GM12874 (cell line): ENCODE measurements around the gene WDR37.

ENCODE experiments used
- TF ChIP-seq, protein P1 (sequence below): IDR thresholded peaks from 2 replicates; pipeline ENCODE4 v1.5.1; 2011; ENCODE audit warnings: low read depth, mild to moderate bottlenecking, control low read depth, low read length, moderate library complexity; ENCODE audit not compliant: insufficient read depth

The WDR37 gene

DNA sequence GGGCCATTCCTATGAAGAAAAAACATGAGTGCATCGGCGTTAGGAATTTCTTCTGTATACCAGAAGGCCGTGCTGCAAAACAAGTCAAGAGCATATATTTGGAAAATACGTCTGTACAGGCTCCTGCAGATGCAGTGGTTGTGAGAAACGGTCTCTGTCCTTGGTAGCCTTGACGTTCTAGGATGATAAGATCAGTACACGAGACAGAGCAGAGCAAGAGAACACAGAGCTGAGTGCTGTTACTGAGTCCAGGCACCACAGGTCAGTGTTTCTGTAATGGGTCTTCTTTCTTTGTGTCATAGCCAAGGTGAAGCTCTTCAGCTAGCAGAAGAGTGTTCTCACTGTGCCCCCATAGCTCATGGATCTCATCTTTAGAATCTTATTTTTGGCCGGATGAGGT, 62.8 kb downstream of the WDR37 start:
- TF ChIP-seq, protein P1, sequence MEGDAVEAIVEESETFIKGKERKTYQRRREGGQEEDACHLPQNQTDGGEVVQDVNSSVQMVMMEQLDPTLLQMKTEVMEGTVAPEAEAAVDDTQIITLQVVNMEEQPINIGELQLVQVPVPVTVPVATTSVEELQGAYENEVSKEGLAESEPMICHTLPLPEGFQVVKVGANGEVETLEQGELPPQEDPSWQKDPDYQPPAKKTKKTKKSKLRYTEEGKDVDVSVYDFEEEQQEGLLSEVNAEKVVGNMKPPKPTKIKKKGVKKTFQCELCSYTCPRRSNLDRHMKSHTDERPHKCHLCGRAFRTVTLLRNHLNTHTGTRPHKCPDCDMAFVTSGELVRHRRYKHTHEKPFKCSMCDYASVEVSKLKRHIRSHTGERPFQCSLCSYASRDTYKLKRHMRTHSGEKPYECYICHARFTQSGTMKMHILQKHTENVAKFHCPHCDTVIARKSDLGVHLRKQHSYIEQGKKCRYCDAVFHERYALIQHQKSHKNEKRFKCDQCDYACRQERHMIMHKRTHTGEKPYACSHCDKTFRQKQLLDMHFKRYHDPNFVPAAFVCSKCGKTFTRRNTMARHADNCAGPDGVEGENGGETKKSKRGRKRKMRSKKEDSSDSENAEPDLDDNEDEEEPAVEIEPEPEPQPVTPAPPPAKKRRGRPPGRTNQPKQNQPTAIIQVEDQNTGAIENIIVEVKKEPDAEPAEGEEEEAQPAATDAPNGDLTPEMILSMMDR = no peak

DNA sequence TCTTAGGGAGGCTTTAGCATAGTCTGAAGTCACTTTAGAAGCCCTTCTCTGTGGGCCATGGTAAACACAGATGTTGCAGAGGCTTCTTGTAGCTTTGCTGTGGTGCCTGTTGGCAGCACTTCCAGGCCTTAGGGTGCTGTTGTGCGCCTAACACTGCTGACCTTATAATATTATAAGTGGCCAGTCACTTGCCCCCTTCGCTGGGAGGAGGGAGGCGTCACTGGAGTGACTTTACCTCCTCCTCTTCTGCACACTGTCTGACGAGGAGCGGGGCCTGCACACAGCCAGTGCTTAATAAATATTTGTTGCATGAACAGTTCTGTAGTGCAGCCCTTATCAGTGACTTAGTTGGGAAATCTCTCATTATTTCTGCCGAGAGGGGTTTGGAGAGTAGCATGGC, 63.3 kb downstream of the WDR37 start:
- TF ChIP-seq, protein P1 = no peak

DNA sequence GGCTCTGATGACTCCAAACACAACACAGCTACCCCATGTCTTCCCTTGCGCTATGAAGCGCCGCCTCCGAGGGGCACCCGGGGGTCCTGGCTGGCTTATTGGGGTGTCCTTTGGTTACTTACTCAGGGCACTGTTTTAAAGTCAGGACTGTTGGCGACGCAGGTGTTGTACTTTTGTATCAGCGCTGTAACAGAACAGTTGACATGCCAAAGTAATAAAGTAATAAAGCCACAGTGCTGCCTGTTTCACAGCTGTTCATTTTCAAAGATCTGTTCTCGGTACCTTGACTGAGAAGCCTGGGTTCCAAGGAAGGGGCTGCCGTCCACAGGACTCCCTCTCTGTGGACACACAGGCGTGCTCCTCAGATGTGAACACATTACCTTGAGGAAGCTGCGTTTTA, 64.1 kb downstream of the WDR37 start:
- TF ChIP-seq, protein P1 = no peak

DNA sequence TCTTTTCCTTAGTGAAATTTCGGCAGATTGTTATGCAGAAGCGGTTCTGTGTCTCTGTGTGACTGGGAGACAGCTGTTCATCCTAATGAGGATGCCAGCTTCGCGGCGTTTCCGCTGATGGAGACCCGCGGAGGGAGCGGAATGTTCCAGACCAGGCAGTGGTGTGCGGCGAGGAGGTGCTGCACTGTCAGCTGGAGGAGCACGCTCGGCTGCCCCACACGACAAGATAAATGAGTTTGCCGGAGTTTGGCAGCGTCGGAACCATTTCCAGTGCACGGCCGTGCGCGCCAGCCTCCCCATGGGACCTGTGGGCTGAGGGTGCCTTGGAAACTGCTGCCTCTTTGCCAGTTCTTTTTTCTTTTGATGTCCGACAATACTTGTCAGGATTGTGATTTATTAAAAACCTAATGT, 64.6 kb downstream of the WDR37 start:
- TF ChIP-seq, protein P1 = no peak

DNA sequence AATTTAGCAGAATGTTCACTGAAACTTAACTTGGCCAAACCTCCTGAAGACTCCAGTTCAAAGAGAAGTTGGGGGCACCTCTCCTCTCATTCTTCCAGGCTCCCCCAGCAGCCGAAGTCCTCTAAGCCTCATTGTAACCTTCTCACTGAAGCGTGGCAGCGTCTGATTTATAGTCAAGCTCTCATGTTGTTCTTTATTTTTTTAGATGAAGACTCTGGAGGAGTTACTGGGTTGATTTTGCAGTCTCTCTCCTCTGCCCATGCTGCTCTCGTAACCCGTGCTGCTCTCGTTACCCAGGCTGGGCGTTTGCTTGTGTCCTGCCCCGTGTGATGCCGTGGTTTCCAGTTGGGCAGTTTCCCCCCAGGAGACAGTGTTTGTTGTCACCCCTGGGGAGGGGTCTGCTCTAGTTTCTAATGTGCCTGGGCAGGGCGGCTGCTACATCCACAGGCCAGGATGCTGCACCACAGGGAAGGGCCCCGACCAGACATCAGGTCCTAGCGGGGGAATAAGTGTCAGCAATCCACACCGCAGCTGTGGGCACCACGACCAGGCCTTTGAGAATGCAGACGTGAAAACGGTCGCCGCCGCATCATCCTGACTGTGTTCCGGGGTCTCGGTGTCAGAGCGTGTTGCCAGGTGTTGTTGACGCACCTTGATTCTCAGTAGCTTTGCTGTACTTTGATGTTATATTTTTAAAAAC, 65.2 kb downstream of the WDR37 start:
- TF ChIP-seq, protein P1 = no peak

DNA sequence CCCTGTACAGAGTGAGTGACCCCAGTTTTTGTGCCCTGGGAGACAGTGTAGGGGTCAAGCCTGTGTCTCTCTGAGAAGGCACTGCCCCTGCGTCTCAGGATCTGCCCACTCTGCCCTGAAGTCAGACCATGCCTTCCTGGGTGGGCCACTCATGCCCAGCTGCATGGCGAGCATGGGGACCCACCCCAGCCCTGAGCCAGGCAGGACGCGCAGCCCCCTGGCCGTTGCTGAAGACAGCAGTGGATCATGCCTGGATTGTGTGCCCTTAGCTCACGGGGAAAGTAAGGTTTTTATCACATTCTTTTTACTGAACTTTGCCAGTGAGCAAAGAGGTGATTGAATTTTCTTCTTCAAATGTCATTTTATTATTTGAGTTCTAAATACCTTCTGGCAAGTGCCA, 66.2 kb downstream of the WDR37 start:
- TF ChIP-seq, protein P1 = no peak

DNA sequence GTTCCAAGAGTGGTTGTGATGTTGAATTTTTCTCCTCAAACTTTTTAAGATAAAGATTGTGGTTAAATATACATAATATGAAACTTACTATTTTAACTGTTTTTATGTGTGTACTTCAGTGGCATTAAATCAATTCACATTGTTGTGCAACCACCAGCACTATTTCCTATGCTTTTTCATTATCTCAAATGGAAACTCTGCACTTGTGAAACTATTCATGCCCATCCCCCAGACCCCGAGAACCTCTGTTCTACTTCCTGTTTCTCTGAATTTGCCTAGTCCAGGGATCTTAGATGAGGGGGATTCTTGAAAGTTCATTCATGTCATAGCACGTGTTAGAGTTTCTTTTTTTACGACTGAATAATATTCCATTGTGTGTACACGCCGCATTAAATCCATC, 67.0 kb downstream of the WDR37 start:
- TF ChIP-seq, protein P1 = no peak
